CD4-positive, alpha-beta memory T cell (primary cell): Measurements from ENCODE around the gene KLF12. TPM values are rescaled to one million over a fixed set of nuclear protein-coding genes. Genes with fewer than 3 reads are reported as not detected.

Source experiments
- CTCF ChIA-PET: fragments of 350-600 bp; sonication (Branson Sonifier 250); formaldehyde crosslinking; loops from one replicate; lab custom pipeline; 2021; ENCODE audit warnings: inconsistent platforms; ENCODE audit not compliant: partially characterized antibody; lab: Charles Lee
- POLR2A ChIA-PET: fragments of 350-600 bp; sonication (Branson Sonifier 250); formaldehyde crosslinking; loops from one replicate; lab custom pipeline; 2021; ENCODE audit not compliant: partially characterized antibody; lab: Charles Lee
- DNase-seq, 5 donors: peaks; one replicate each; pipeline versions ENCODE4 v3.0.0 to v3.0.0-alpha.2; 2020 to 2022; ENCODE audit warnings: mixed read lengths in 1 of 5
- H3K27ac ChIP-seq: one replicate; pipeline ENCODE4 v1.7.0; 2013; ENCODE audit warnings: low read depth, low read length
- H3K27me3 ChIP-seq: 2 replicates; pipeline ENCODE4 v1.7.0; 2013; ENCODE audit warnings: mild to moderate bottlenecking, low read length, moderate library complexity; ENCODE audit not compliant: insufficient read depth
- H3K36me3 ChIP-seq: 2 replicates; pipeline ENCODE4 v1.7.0; 2013; ENCODE audit warnings: mild to moderate bottlenecking, low read length, moderate library complexity; ENCODE audit not compliant: insufficient read depth
- H3K4me1 ChIP-seq: 2 replicates; pipeline ENCODE4 v1.7.0; 2013; ENCODE audit warnings: mild to moderate bottlenecking, low read length, moderate library complexity; ENCODE audit not compliant: insufficient read depth
- H3K4me3 ChIP-seq, 2 donors: one replicate each; pipeline ENCODE4 v1.7.0; 2013; ENCODE audit warnings: low read length in 2 of 2, mild to moderate bottlenecking in 1 of 2
- H3K9me3 ChIP-seq, 2 donors: one replicate each; pipeline ENCODE4 v1.7.0; 2013; ENCODE audit warnings: low read length in 2 of 2, control low read depth in 1 of 2; ENCODE audit not compliant: control insufficient read depth in 1 of 2
- H3K27ac Mint-ChIP-seq, 7 donors: one replicate each; pipeline ENCODE4 v1.8.0; 2020 to 2021; ENCODE audit warnings: mixed read lengths in 7 of 7, mild to moderate bottlenecking in 6 of 7, inconsistent platforms in 3 of 7, moderate library complexity in 3 of 7
- H3K27me3 Mint-ChIP-seq, 2 donors: one replicate each; pipeline ENCODE4 v1.8.0; 2020 to 2021; ENCODE audit warnings: mixed read lengths in 2 of 2
- H3K36me3 Mint-ChIP-seq, 2 donors: one replicate each; pipeline ENCODE4 v1.8.0; 2020 to 2021; ENCODE audit warnings: mixed read lengths in 2 of 2, inconsistent platforms in 1 of 2, mild to moderate bottlenecking in 1 of 2
- H3K4me1 Mint-ChIP-seq, 4 donors: one replicate each; pipeline ENCODE4 v1.8.0; 2020 to 2021; ENCODE audit warnings: mixed read lengths in 4 of 4, mild to moderate bottlenecking in 1 of 4
- H3K4me3 Mint-ChIP-seq, 8 donors: one replicate each; pipeline ENCODE4 v1.8.0; 2020 to 2021; ENCODE audit warnings: mixed read lengths in 8 of 8, mild to moderate bottlenecking in 7 of 8, moderate library complexity in 6 of 8, inconsistent platforms in 3 of 8
- H3K9me3 Mint-ChIP-seq, 8 donors: one replicate each; pipeline ENCODE4 v1.8.0; 2020 to 2021; ENCODE audit warnings: mixed read lengths in 8 of 8, mild to moderate bottlenecking in 5 of 8, inconsistent platforms in 3 of 8, moderate library complexity in 1 of 8
- intact Hi-C: fragments of 100-400 bp; cut with micrococcal nuclease; formaldehyde crosslinking; loops from one replicate; pipeline ENCODE4 v1.15.1; 2023
- polyA plus RNA-seq, 2 donors: library from polyadenylated mRNA; unstranded; fragments of 300-500 nt; fragmentation: Illumina TruSeq; gene quantifications; one replicate each; pipeline ENCODE4 v1.2.3, GENCODE V29; 2021
- total RNA-seq, 2 experiments: library from RNA; stranded (reverse); gene quantifications; one replicate each; pipeline ENCODE4 v1.2.3, GENCODE V29; 2021

Gene KLF12
- total RNA-seq, result 10 to 100 TPM; 90.4 to 95.4 TPM
- 10 to 100 TPM; 22.9 to 34.7 TPM for polyA plus RNA-seq

DNA sequence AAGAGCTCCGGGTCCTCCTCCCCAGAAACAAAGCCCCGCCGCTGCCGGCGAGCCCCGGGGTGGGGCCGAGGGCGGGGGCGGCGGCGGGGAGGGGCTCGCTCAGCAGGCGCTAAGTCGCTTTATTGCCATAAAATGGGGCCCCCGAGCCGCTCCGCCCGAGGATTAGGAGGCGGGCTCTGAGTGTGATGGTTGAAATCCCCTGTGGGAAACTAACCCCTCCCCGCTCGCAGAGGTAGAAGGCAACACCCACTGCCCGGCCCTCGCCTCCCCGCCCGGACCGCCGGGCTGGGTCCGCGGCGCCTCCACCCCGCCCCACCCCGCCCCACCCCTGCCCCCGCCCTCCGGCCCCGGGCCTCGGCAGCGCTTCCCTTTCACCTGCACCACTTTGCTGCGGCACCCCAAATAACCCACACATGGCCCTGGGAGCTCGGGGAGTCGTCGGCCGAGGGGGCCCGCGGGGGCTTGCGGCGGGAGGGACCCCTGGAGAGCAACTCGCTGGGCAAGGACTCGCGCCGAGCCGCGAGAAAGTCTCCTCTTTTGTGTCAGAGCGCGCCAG is at the start of gene KLF12:
KLF12 (minus strand) TSS at position 184 of the 556 bp plus-strand sequence.
- H3K4me1 ChIP-seq, result peaks cover 35% of the 10 kb centered on the region
- peak within 1 kb of the TSS; percentile 96 to 100 (median 98) for H3K4me3 Mint-ChIP-seq
- no peaks in the 10 kb centered on the region for H3K36me3 ChIP-seq
- peak; percentile 91 to 98 (median 94) for DNase-seq
- H3K27ac ChIP-seq, result peak within 1 kb of the TSS; percentile 94
- CTCF ChIA-PET, result interaction anchor here (0.9 to 17.2 kb wide), 5 partner anchors 11 to 153 kb away, joined by 3 to 204 read pairs (median 3); no protein-coding TSS in a partner anchor
- intact Hi-C loops, result loop anchor here (1.0 to 10.0 kb wide), 8 partner anchors 57 to 1409 kb away; partner anchors contain the start of genes BORA and MZT1
- H3K9me3 Mint-ChIP-seq, result peaks cover 0 to 9% (median 0%) of the 10 kb centered on the region in 8 donors
- H3K27ac Mint-ChIP-seq, result peak within 1 kb of the TSS; percentile 97 to 100 (median 99)
- H3K27me3 ChIP-seq, result no peaks in the 10 kb centered on the region
- H3K9me3 ChIP-seq, result no peaks in the 10 kb centered on the region
- peaks cover 3 to 21% of the 10 kb centered on the region in 2 donors for H3K36me3 Mint-ChIP-seq
- peaks cover 19 to 43% (median 24%) of the 10 kb centered on the region in 4 donors for H3K4me1 Mint-ChIP-seq
- H3K4me3 ChIP-seq, result peak within 1 kb of the TSS; percentile 86 to 90
- H3K27me3 Mint-ChIP-seq, result peaks cover 1 to 3% of the 10 kb centered on the region in 2 donors
- POLR2A ChIA-PET, result interaction anchor here (0.7 to 11.3 kb wide), 32 partner anchors 13 to 1192 kb away, joined by 3 to 265 read pairs (median 6); no protein-coding TSS in a partner anchor

DNA sequence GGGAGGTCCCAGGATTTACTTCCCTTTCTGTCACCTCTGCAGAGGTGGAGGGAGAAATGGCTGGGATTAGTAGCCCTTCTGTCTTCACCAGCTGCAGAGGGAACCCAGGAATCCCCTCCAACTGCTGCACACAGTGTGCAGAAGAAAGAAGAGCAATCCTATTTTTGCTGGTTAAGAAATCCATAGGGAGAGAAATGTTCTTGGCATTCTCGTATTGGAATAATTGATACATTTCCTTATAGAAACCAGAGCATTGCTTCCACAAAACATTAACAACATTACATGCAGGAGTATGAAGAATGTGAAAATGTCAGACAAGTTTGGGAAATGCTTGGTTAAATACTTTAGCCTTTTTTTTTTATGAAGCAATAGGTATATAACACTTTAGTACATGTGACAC is 48.3 kb upstream of the KLF12 start:
- no peaks in the 10 kb centered on the region for H3K9me3 Mint-ChIP-seq
- intact Hi-C loops, result no loop called here
- H3K36me3 ChIP-seq, result no peaks in the 10 kb centered on the region
- H3K4me3 Mint-ChIP-seq, result no peak overlapping the region
- no peaks in the 10 kb centered on the region for H3K27me3 ChIP-seq
- H3K4me1 ChIP-seq, result no peaks in the 10 kb centered on the region
- no peaks in the 10 kb centered on the region for H3K27me3 Mint-ChIP-seq
- H3K4me1 Mint-ChIP-seq, result peaks cover 0 to 5% (median 0%) of the 10 kb centered on the region in 4 donors
- CTCF ChIA-PET, result no interaction called here
- no peak for DNase-seq
- H3K27ac ChIP-seq, result no peak overlapping the region
- no peak overlapping the region for H3K27ac Mint-ChIP-seq
- no peak overlapping the region for H3K4me3 ChIP-seq
- POLR2A ChIA-PET, result no interaction called here
- no peaks in the 10 kb centered on the region for H3K9me3 ChIP-seq
- no peaks in the 10 kb centered on the region for H3K36me3 Mint-ChIP-seq

DNA sequence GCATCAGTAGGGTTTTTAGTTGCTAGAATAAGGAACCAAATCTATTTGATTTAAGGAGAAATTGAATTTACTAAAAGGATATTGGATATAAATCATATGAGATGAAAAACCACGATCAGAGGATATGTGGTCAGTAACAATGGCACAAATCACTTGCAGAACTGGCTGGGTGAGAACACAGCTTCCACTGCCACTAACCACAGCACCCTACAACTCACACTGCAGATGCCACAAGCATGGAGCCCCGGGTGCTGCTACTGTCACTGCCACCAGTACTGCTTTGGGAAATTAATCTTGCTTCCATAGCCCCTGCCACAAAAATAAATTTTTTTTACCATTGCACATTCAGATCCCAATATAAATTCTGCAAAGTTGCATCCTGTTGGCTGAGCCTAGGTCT is 40.6 kb upstream of the KLF12 start:
- no peak overlapping the region for H3K27ac Mint-ChIP-seq
- no peak overlapping the region for H3K4me3 ChIP-seq
- CTCF ChIA-PET, result no interaction called here
- H3K27me3 ChIP-seq, result no peaks in the 10 kb centered on the region
- H3K4me3 Mint-ChIP-seq, result no peak overlapping the region
- no peak for DNase-seq
- H3K27ac ChIP-seq, result no peak overlapping the region
- H3K36me3 ChIP-seq, result no peaks in the 10 kb centered on the region
- intact Hi-C loops, result no loop called here
- H3K4me1 Mint-ChIP-seq, result peaks cover 3 to 10% (median 6%) of the 10 kb centered on the region in 4 donors
- no peaks in the 10 kb centered on the region for H3K9me3 Mint-ChIP-seq
- no peaks in the 10 kb centered on the region for H3K36me3 Mint-ChIP-seq
- no peaks in the 10 kb centered on the region for H3K4me1 ChIP-seq
- no peaks in the 10 kb centered on the region for H3K9me3 ChIP-seq
- no peaks in the 10 kb centered on the region for H3K27me3 Mint-ChIP-seq
- POLR2A ChIA-PET, result no interaction called here

DNA sequence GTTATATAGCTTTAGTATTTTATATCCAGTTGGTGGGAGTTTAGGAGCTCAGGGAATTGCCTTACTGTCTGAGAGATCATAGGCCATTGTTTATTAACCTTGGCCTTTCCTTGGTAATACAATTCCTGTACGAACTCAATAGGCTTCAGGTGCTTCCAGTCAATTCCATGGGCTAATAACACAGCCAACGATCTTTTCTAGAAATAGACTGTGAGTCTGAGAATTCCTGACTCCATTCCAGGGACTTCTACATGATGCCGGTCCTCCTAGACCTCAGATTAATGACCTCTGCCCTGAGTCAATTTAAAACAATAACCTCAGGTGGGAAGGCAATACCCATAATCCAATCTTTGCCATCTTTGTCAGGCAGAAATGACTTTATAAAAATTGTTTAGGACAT is 39.6 kb upstream of the KLF12 start:
- Histone ChIP-seq H3K9me3 (no peaks in the 10 kb centered on the region), H3K4me3 (no peak overlapping the region), H3K27me3 (no peaks in the 10 kb centered on the region), H3K27ac (no peak overlapping the region), H3K4me1 (no peaks in the 10 kb centered on the region), H3K36me3 (no peaks in the 10 kb centered on the region)
- Mint-ChIP-seq H3K9me3 (no peaks in the 10 kb centered on the region), H3K4me3 (no peak overlapping the region), H3K4me1 (peaks cover 3 to 8% (median 6%) of the 10 kb centered on the region in 4 donors), H3K36me3 (no peaks in the 10 kb centered on the region), H3K27me3 (no peaks in the 10 kb centered on the region), H3K27ac (no peak overlapping the region)
- CTCF ChIA-PET, result no interaction called here
- DNase-seq, result no peak
- intact Hi-C loops, result no loop called here
- POLR2A ChIA-PET, result no interaction called here

- H3K27me3 ChIP-seq, result no peaks in the 10 kb centered on the region
- H3K4me3 Mint-ChIP-seq, result no peak overlapping the region
- H3K27ac Mint-ChIP-seq, result no peak overlapping the region
- no peak overlapping the region for H3K27ac ChIP-seq
- peaks cover 3 to 8% (median 6%) of the 10 kb centered on the region in 4 donors for H3K4me1 Mint-ChIP-seq
- ChIA-PET CTCF (no interaction called here), POLR2A (interaction anchor here (1.4 kb wide), 1 partner anchor 19 kb away, joined by 3 read pairs; no protein-coding TSS in a partner anchor)
- intact Hi-C loops, result no loop called here
- no peak for DNase-seq
- H3K36me3 Mint-ChIP-seq, result no peaks in the 10 kb centered on the region
- peaks cover 0 to 1% of the 10 kb centered on the region in 2 donors for H3K27me3 Mint-ChIP-seq
- no peaks in the 10 kb centered on the region for H3K9me3 ChIP-seq
- no peak overlapping the region for H3K4me3 ChIP-seq
- no peaks in the 10 kb centered on the region for H3K36me3 ChIP-seq
- no peaks in the 10 kb centered on the region for H3K4me1 ChIP-seq
- H3K9me3 Mint-ChIP-seq, result peaks cover 0 to 2% (median 0%) of the 10 kb centered on the region in 8 donors
Observed at GRCh38 chr13:74171641-74172040, 37.4 kb upstream of the KLF12 start.

GRCh38 chr13:74169676-74170075 is 35.5 kb upstream of the KLF12 start:
- no peak for DNase-seq
- no peaks in the 10 kb centered on the region for H3K36me3 Mint-ChIP-seq
- intact Hi-C loops, result no loop called here
- Histone ChIP-seq H3K9me3 (no peaks in the 10 kb centered on the region), H3K4me3 (no peak overlapping the region), H3K27ac (no peak overlapping the region), H3K4me1 (no peaks in the 10 kb centered on the region), H3K36me3 (no peaks in the 10 kb centered on the region), H3K27me3 (no peaks in the 10 kb centered on the region)
- peaks cover 0 to 2% (median 0%) of the 10 kb centered on the region in 8 donors for H3K9me3 Mint-ChIP-seq
- no peak overlapping the region for H3K27ac Mint-ChIP-seq
- peaks cover 2 to 4% (median 3%) of the 10 kb centered on the region in 4 donors for H3K4me1 Mint-ChIP-seq
- ChIA-PET POLR2A (interaction anchor here (1.1 kb wide), 1 partner anchor 10 kb away, joined by 3 read pairs; no protein-coding TSS in a partner anchor), CTCF (interaction anchor here (1.3 kb wide), 1 partner anchor 12 kb away, joined by 3 read pairs; no protein-coding TSS in a partner anchor)
- H3K4me3 Mint-ChIP-seq, result peak overlapping the region in 1 of 8 donors; percentile 23
- H3K27me3 Mint-ChIP-seq, result peaks cover 0 to 1% of the 10 kb centered on the region in 2 donors

- no peak overlapping the region for H3K27ac ChIP-seq
- Mint-ChIP-seq H3K27me3 (peaks cover 0 to 1% of the 10 kb centered on the region in 2 donors), H3K27ac (no peak overlapping the region), H3K9me3 (peaks cover 0 to 2% (median 0%) of the 10 kb centered on the region in 8 donors), H3K4me3 (no peak overlapping the region), H3K36me3 (no peaks in the 10 kb centered on the region), H3K4me1 (no peaks in the 10 kb centered on the region)
- no peak for DNase-seq
- no peaks in the 10 kb centered on the region for H3K27me3 ChIP-seq
- CTCF ChIA-PET, result no interaction called here
- no peaks in the 10 kb centered on the region for H3K4me1 ChIP-seq
- no peaks in the 10 kb centered on the region for H3K9me3 ChIP-seq
- POLR2A ChIA-PET, result no interaction called here
- H3K36me3 ChIP-seq, result no peaks in the 10 kb centered on the region
- intact Hi-C loops, result no loop called here
- H3K4me3 ChIP-seq, result no peak overlapping the region
Observed at GRCh38 chr13:74168263-74168675, 34.1 kb upstream of the KLF12 start.
